CD14-positive monocyte (primary cell): ENCODE measurements around the gene CRYBG1. TPM values are rescaled to one million over a fixed set of nuclear protein-coding genes. Genes with fewer than 3 reads are reported as not detected.
A peak's percentile ranks its signal among the peaks of the same experiment; 100 is the strongest.

Experiments used
- DNase-seq, 3 donors: peaks; one replicate each; pipeline ENCODE4 v3.0.0-alpha.2; 2011 to 2022
- H2AFZ ChIP-seq: 2 replicates; pipeline ENCODE4 v1.6.0; 2012; ENCODE audit warnings: mild to moderate bottlenecking, low read depth, low read length, inconsistent platforms; ENCODE audit not compliant: insufficient read depth, poor library complexity, severe bottlenecking
- H3K27ac ChIP-seq, 2 donors: 1 replicate in 1 of 2; 2 replicates in 1 of 2; pipeline ENCODE4 v1.5.1; 2012 to 2013; ENCODE audit warnings: low read length in 2 of 2, control low read depth in 1 of 2, inconsistent platforms in 1 of 2, low read depth in 1 of 2, mild to moderate bottlenecking in 1 of 2
- H3K27me3 ChIP-seq, 2 donors: one replicate each; pipeline versions ENCODE4 v1.6.0 to v1.6.1; 2011 to 2013; ENCODE audit warnings: low read length in 2 of 2; ENCODE audit not compliant: control insufficient read depth in 2 of 2, insufficient read depth in 2 of 2
- H3K36me3 ChIP-seq, 2 donors: replicated peaks in 1 of 2; 1 replicate in 1 of 2; 2 replicates in 1 of 2; pipeline versions ENCODE4 v1.5.1 to v1.6.1; 2012 to 2013; ENCODE audit warnings: low read length in 2 of 2, control low read depth in 1 of 2, inconsistent platforms in 1 of 2, mild to moderate bottlenecking in 1 of 2; ENCODE audit not compliant: insufficient read depth in 2 of 2, control insufficient read depth in 1 of 2
- H3K4me1 ChIP-seq, 2 donors: 1 replicate in 1 of 2; 2 replicates in 1 of 2; pipeline versions ENCODE4 v1.5.1 to v1.6.1; 2012 to 2013; ENCODE audit warnings: low read length in 2 of 2, control low read depth in 1 of 2, inconsistent platforms in 1 of 2, mild to moderate bottlenecking in 1 of 2, moderate library complexity in 1 of 2; ENCODE audit not compliant: insufficient read depth in 2 of 2, control insufficient read depth in 1 of 2
- H3K4me2 ChIP-seq: replicated peaks from 2 replicates; pipeline ENCODE3; 2012; ENCODE audit warnings: low read length, moderate library complexity, mild to moderate bottlenecking; ENCODE audit not compliant: poor library complexity, severe bottlenecking; ENCODE audit errors: extremely low read depth
- H3K4me3 ChIP-seq, 3 experiments: fragments of 200-600 bp in 1 of 3; sonication (generic) in 1 of 3; replicated peaks in 1 of 3; 1 replicate in 2 of 3; 2 replicates in 1 of 3; pipeline ENCODE4 v1.5.1; 2011 to 2013; ENCODE audit warnings: low read length in 3 of 3, mild to moderate bottlenecking in 3 of 3, control low read depth in 2 of 3, low read depth in 2 of 3, inconsistent platforms in 1 of 3, moderate library complexity in 1 of 3
- H3K79me2 ChIP-seq: 2 replicates; pipeline ENCODE4 v1.6.0; 2012; ENCODE audit warnings: mild to moderate bottlenecking, control low read depth, inconsistent platforms, low read length, moderate library complexity; ENCODE audit not compliant: insufficient read depth
- H3K9ac ChIP-seq: 2 replicates; pipeline ENCODE4 v1.6.0; 2017; ENCODE audit warnings: low read length, mild to moderate bottlenecking; ENCODE audit not compliant: insufficient read depth, poor library complexity, severe bottlenecking
- H3K9me3 ChIP-seq, 2 donors: replicated peaks in 1 of 2; 1 replicate in 1 of 2; 2 replicates in 1 of 2; pipeline versions ENCODE4 v1.5.1 to v1.6.1; 2012 to 2013; ENCODE audit warnings: low read length in 2 of 2, control low read depth in 1 of 2; ENCODE audit not compliant: control insufficient read depth in 1 of 2, insufficient read depth in 1 of 2
- H4K20me1 ChIP-seq: 2 replicates; pipeline ENCODE4 v1.6.0; 2012; ENCODE audit warnings: mild to moderate bottlenecking, low read length, control low read depth, moderate library complexity; ENCODE audit not compliant: insufficient read depth
- H3K27ac Mint-ChIP-seq, 7 donors: one replicate each; pipeline ENCODE4 v1.8.0; 2020; ENCODE audit warnings: mild to moderate bottlenecking in 7 of 7, mixed read lengths in 7 of 7, moderate library complexity in 6 of 7, inconsistent platforms in 2 of 7
- H3K27me3 Mint-ChIP-seq, 3 donors: one replicate each; pipeline ENCODE4 v1.8.0; 2021 to 2022; ENCODE audit warnings: low read depth in 3 of 3, mild to moderate bottlenecking in 3 of 3, mixed read lengths in 3 of 3, moderate library complexity in 3 of 3, inconsistent platforms in 1 of 3
- H3K36me3 Mint-ChIP-seq, 2 donors: one replicate each; pipeline ENCODE4 v1.8.0; 2020; ENCODE audit warnings: mixed read lengths in 2 of 2, inconsistent platforms in 1 of 2, mild to moderate bottlenecking in 1 of 2
- H3K4me1 Mint-ChIP-seq: one replicate; pipeline ENCODE4 v1.8.0; 2020; ENCODE audit warnings: mild to moderate bottlenecking, mixed read lengths
- H3K4me3 Mint-ChIP-seq, 2 donors: one replicate each; pipeline ENCODE4 v1.8.0; 2020; ENCODE audit warnings: mild to moderate bottlenecking in 2 of 2, mixed read lengths in 2 of 2, moderate library complexity in 1 of 2
- H3K9me3 Mint-ChIP-seq, 7 donors: one replicate each; pipeline ENCODE4 v1.8.0; 2020 to 2022; ENCODE audit warnings: mixed read lengths in 7 of 7, mild to moderate bottlenecking in 6 of 7, moderate library complexity in 6 of 7, inconsistent platforms in 2 of 7
- CTCF ChIP-seq: fragments of 200-600 bp; IDR thresholded peaks from one replicate; pipeline ENCODE4 v1.8.0; 2022; ENCODE audit warnings: antibody characterized with exemption, mild to moderate bottlenecking
- WGBS: methylation state at CpG from one replicate; pipeline ENCODE4 v1.1.5; 2013; ENCODE audit warnings: missing lambda C conversion rate; ENCODE audit not compliant: insufficient coverage; 5-methylcytosine and 5-hydroxymethylcytosine counted together
- intact Hi-C, 2 donors: fragments of 100-400 bp; cut with micrococcal nuclease; formaldehyde crosslinking; loops; one replicate each; pipeline versions ENCODE4 v1.15.0 to v1.15.1; 2023
- polyA plus RNA-seq, 3 donors: library from polyadenylated mRNA; depleted of rRNA in 1 of 3; unstranded in 2 of 3; stranded (reverse) in 1 of 3; fragments of 300-500 nt in 2 of 3; fragments of >200 nt in 1 of 3; fragmentation: Illumina TruSeq in 2 of 3; gene quantifications; 1 replicate in 2 of 3; 2 replicates in 1 of 3; pipeline ENCODE4 v1.2.3, GENCODE V29; 2012 to 2021

CRYBG1 gene
- polyA plus RNA-seq, 3 donors, result 7.9 to 11.9 (median 11.1) TPM

GRCh38 chr6:106453756-106454367, 93.3 kb downstream of the CRYBG1 start:
- intact Hi-C loops, result no loop called here
- Histone ChIP-seq H3K9me3 (no peaks in the 10 kb centered on the region), H3K27ac (no peak overlapping the region), H3K4me2 (no peak overlapping the region), H3K79me2 (peaks cover 5% of the 10 kb centered on the region), H3K36me3 (no peaks in the 10 kb centered on the region), H4K20me1 (no peaks in the 10 kb centered on the region), H2AFZ (peak overlapping the region; percentile 11), H3K4me3 (no peak overlapping the region), H3K9ac (no peak overlapping the region), H3K27me3 (no peaks in the 10 kb centered on the region), H3K4me1 (peaks cover 29 to 32% of the 10 kb centered on the region in 2 donors)
- no peak for DNase-seq
- no peaks in the 10 kb centered on the region for H3K9me3 Mint-ChIP-seq
- no peak overlapping the region for H3K4me3 Mint-ChIP-seq
- H3K4me1 Mint-ChIP-seq, result peaks cover 39% of the 10 kb centered on the region
- TF ChIP-seq CTCF, result no peak
- WGBS, result 98% methylated on average over 5 of the region's 6 CpGs
- H3K36me3 Mint-ChIP-seq, result no peaks in the 10 kb centered on the region
- no peak overlapping the region for H3K27ac Mint-ChIP-seq
- peaks cover 0 to 4% (median 0%) of the 10 kb centered on the region in 3 donors for H3K27me3 Mint-ChIP-seq

- Mint-ChIP-seq H3K36me3 (no peaks in the 10 kb centered on the region), H3K27ac (no peak overlapping the region), H3K27me3 (peaks cover 0 to 4% (median 0%) of the 10 kb centered on the region in 3 donors), H3K9me3 (no peaks in the 10 kb centered on the region), H3K4me1 (peaks cover 16% of the 10 kb centered on the region), H3K4me3 (no peak overlapping the region)
- H3K4me1 ChIP-seq, result peaks cover under 1 to 3% of the 10 kb centered on the region in 2 donors
- intact Hi-C loops, result no loop called here
- no peak overlapping the region for H3K9ac ChIP-seq
- no peaks in the 10 kb centered on the region for H3K9me3 ChIP-seq
- no peak overlapping the region for H3K4me3 ChIP-seq
- no peak for TF ChIP-seq CTCF
- no peak overlapping the region for H2AFZ ChIP-seq
- WGBS, result 80% methylated on average over 1 of the region's 1 CpG
- no peak overlapping the region for H3K4me2 ChIP-seq
- no peak for DNase-seq
- H3K79me2 ChIP-seq, result no peaks in the 10 kb centered on the region
- H3K27me3 ChIP-seq, result no peaks in the 10 kb centered on the region
- H3K36me3 ChIP-seq, result no peaks in the 10 kb centered on the region
- H4K20me1 ChIP-seq, result no peaks in the 10 kb centered on the region
- H3K27ac ChIP-seq, result no peak overlapping the region
These were observed 96.2 kb downstream of the CRYBG1 start for GRCh38 chr6:106456756-106457155.
